IMR-90 (cell line): Measurements from ENCODE around the gene NALCN.

ENCODE experiments used
- BHLHE40 ChIP-seq: fragments of 150-350 bp; IDR thresholded peaks from 2 replicates; pipeline ENCODE4 v1.6.1; 2016; ENCODE audit warnings: mild to moderate bottlenecking, low read depth, low read length
- CEBPB ChIP-seq: IDR thresholded peaks from 2 replicates; pipeline ENCODE4 v1.6.1; 2012; ENCODE audit warnings: low read depth, low read length, improper control_type of control experiment
- CTCF ChIP-seq: conservative IDR thresholded peaks from 2 replicates; pipeline ENCODE4 v1.5.1; 2012; ENCODE audit warnings: mild to moderate bottlenecking, low read depth, low read length, improper control_type of control experiment
- POLR2A ChIP-seq: IDR thresholded peaks from 2 replicates; pipeline ENCODE4 v1.6.1; 2012; ENCODE audit warnings: mild to moderate bottlenecking, low read depth, low read length
- RAD21 ChIP-seq: IDR thresholded peaks from 2 replicates; pipeline ENCODE4 v1.6.1; 2012; ENCODE audit warnings: low read length, improper control_type of control experiment
- USF2 ChIP-seq: fragments of 150-350 bp; IDR thresholded peaks from 2 replicates; pipeline ENCODE4 v1.6.1; 2017; ENCODE audit warnings: mild to moderate bottlenecking, antibody characterized with exemption, low read length, low read depth

- TF ChIP-seq POLR2A (no peak), CTCF (no peak), USF2 (no peak), CEBPB (no peak), BHLHE40 (no peak), RAD21 (no peak)
Observed at GRCh38 chr13:101209206-101209893, 207.0 kb downstream of the NALCN start.
